PC-3 (cell line): Measurements from ENCODE around the gene ACTR3C. TPM values are rescaled to one million over a fixed set of nuclear protein-coding genes. Genes with fewer than 3 reads are reported as not detected.
A peak's percentile ranks its signal among the peaks of the same experiment; 100 is the strongest.

Experiments used
- ATAC-seq: fragments of 200-7000 bp; cut with Tn5 transposase; 2 replicates; pipeline ENCODE4 v1.9.1; 2020; ENCODE audit warnings: mild to moderate bottlenecking, moderate library complexity
- BruUV-seq: library from RNA; stranded (reverse); fragments of 400-500 nt; replicated peaks from 2 replicates; lab custom pipeline; 2021; lab: Mats Ljungman, UMichigan
- CTCF ChIA-PET: fragments of 300-600 bp; sonication (Branson Sonifier 250); formaldehyde crosslinking; loops from one replicate; lab custom pipeline; 2022; ENCODE audit warnings: antibody characterized with exemption; lab: Charles Lee
- POLR2A ChIA-PET: fragments of 300-600 bp; sonication (Branson Sonifier 250); formaldehyde crosslinking; loops from one replicate; lab custom pipeline; 2022; ENCODE audit warnings: antibody characterized with exemption; ENCODE audit not compliant: unreplicated experiment; lab: Charles Lee
- DNase-seq: peaks from one replicate; pipeline ENCODE4 v3.0.0-alpha.2; 2015
- H2AFZ ChIP-seq: fragments of 300-600 bp; sonication (generic); 2 replicates; pipeline ENCODE4 v1.6.0; 2016; ENCODE audit warnings: antibody characterized with exemption, low read length
- H3F3A ChIP-seq: fragments of 300-600 bp; sonication (generic); one replicate; pipeline ENCODE4 v1.6.0; 2017; ENCODE audit warnings: antibody characterized with exemption, low read length, control low read depth, mild to moderate bottlenecking; ENCODE audit not compliant: unreplicated experiment
- H3K27ac ChIP-seq: fragments of 300-600 bp; sonication (generic); 2 replicates; pipeline ENCODE4 v1.5.1; 2016; ENCODE audit warnings: mild to moderate bottlenecking, low read length
- H3K27me3 ChIP-seq: fragments of 300-600 bp; sonication (generic); 2 replicates; pipeline ENCODE4 v1.6.1; 2016; ENCODE audit warnings: low read length, mixed read lengths
- H3K36me3 ChIP-seq: fragments of 300-600 bp; sonication (generic); 2 replicates; pipeline ENCODE4 v1.6.1; 2016; ENCODE audit warnings: low read depth, mixed run types, low read length, mixed read lengths
- H3K4me1 ChIP-seq: fragments of 300-600 bp; sonication (generic); 2 replicates; pipeline ENCODE4 v1.5.1; 2016; ENCODE audit warnings: low read length; ENCODE audit not compliant: insufficient read depth
- H3K4me2 ChIP-seq: fragments of 300-600 bp; sonication (generic); 2 replicates; pipeline ENCODE4 v1.6.0; 2016; ENCODE audit warnings: low read length
- H3K4me3 ChIP-seq: fragments of 300-600 bp; sonication (generic); 2 replicates; pipeline ENCODE4 v1.5.1; 2016; ENCODE audit warnings: mild to moderate bottlenecking, low read length, mixed read lengths
- H3K79me2 ChIP-seq: fragments of 300-600 bp; sonication (generic); 2 replicates; pipeline ENCODE4 v1.6.1; 2017; ENCODE audit warnings: low read length, mixed read lengths
- H3K9ac ChIP-seq: fragments of 300-600 bp; sonication (generic); 2 replicates; pipeline ENCODE4 v1.6.0; 2016; ENCODE audit warnings: mild to moderate bottlenecking, low read length
- H3K9me2 ChIP-seq: fragments of 300-600 bp; sonication (generic); replicated peaks from 2 replicates; pipeline ENCODE4 v1.6.1; 2016; ENCODE audit warnings: mixed run types, low read length, mixed read lengths
- H3K9me3 ChIP-seq: fragments of 300-600 bp; sonication (generic); 2 replicates; pipeline ENCODE4 v1.6.1; 2016; ENCODE audit warnings: low read length, mixed read lengths
- H4K20me1 ChIP-seq: fragments of 300-600 bp; sonication (generic); 2 replicates; pipeline ENCODE4 v1.6.1; 2016; ENCODE audit warnings: low read length, mixed read lengths
- CTCF ChIP-seq: fragments of 300-600 bp; sonication (generic); conservative IDR thresholded peaks from 2 replicates; pipeline ENCODE4 v1.5.1; 2017; ENCODE audit warnings: antibody characterized with exemption, low read depth, mild to moderate bottlenecking, low read length
- EZH2 ChIP-seq: fragments of 300-600 bp; sonication (generic); IDR thresholded peaks from one replicate; pipeline ENCODE4 v1.6.1; 2017; ENCODE audit warnings: antibody characterized with exemption, mild to moderate bottlenecking, low read length; ENCODE audit not compliant: unreplicated experiment
- EZH2phosphoT487 ChIP-seq: fragments of 300-600 bp; sonication (generic); IDR thresholded peaks from 2 replicates; pipeline ENCODE4 v1.6.1; 2018; ENCODE audit warnings: mild to moderate bottlenecking, antibody characterized with exemption, low read length, borderline replicate concordance
- intact Hi-C: fragments of 100-400 bp; cut with micrococcal nuclease; formaldehyde crosslinking; loops from 2 replicates; pipeline ENCODE4 v1.9.0; 2023
- total RNA-seq: library from RNA; depleted of rRNA; stranded (reverse); fragments of >200 nt; gene quantifications from 2 replicates; pipeline ENCODE4 v1.2.3, GENCODE V29; 2014

Gene ACTR3C
- total RNA-seq, 1 experiment from 2014 or later, result 10.8 TPM

GRCh38 chr7:150340024-150340749 lies 16.8 kb upstream of the ACTR3C start:
- Histone ChIP-seq H3K27me3 (no peaks in the 10 kb centered on the region), H3K36me3 (no peaks in the 10 kb centered on the region), H3K9me2 (no peaks in the 10 kb centered on the region), H3K4me3 (no peak overlapping the region), H3K9ac (no peak overlapping the region), H4K20me1 (no peaks in the 10 kb centered on the region), H2AFZ (no peak overlapping the region), H3K9me3 (no peaks in the 10 kb centered on the region), H3K4me1 (no peaks in the 10 kb centered on the region), H3K4me2 (no peak overlapping the region), H3F3A (no peaks in the 10 kb centered on the region), H3K27ac (no peak overlapping the region), H3K79me2 (no peaks in the 10 kb centered on the region)
- no peak for DNase-seq
- no peak for ATAC-seq
- intact Hi-C loops, result no loop called here
- ChIA-PET CTCF (no interaction called here), POLR2A (no interaction called here)
- no TSS peak for BruUV-seq
- TF ChIP-seq EZH2 (no peak), CTCF (no peak), EZH2phosphoT487 (no peak)

- Histone ChIP-seq H3K27me3 (no peaks in the 10 kb centered on the region), H3F3A (no peaks in the 10 kb centered on the region), H3K9me3 (no peaks in the 10 kb centered on the region), H3K9ac (no peak overlapping the region), H4K20me1 (no peaks in the 10 kb centered on the region), H2AFZ (no peak overlapping the region), H3K4me2 (no peak overlapping the region), H3K79me2 (no peaks in the 10 kb centered on the region), H3K27ac (no peak overlapping the region), H3K9me2 (no peaks in the 10 kb centered on the region), H3K4me3 (no peak overlapping the region), H3K4me1 (no peaks in the 10 kb centered on the region), H3K36me3 (no peaks in the 10 kb centered on the region)
- CTCF ChIA-PET, result no interaction called here
- DNase-seq (no peak), ATAC-seq (0 out of 2 replicates have a peak, but pooled peaks have one; percentile 24)
- POLR2A ChIA-PET, result no interaction called here
- BruUV-seq, result no TSS peak
- intact Hi-C loops, result no loop called here
- TF ChIP-seq EZH2 (no peak), CTCF (no peak), EZH2phosphoT487 (no peak)
These were observed 16.1 kb upstream of the ACTR3C start for GRCh38 chr7:150339409-150339809.

GRCh38 chr7:150338166-150338829 lies 15.0 kb upstream of the ACTR3C start:
- H3K4me2 ChIP-seq, result no peak overlapping the region
- H3K4me1 ChIP-seq, result no peaks in the 10 kb centered on the region
- ChIA-PET CTCF (no interaction called here), POLR2A (no interaction called here)
- no TSS peak for BruUV-seq
- DNase-seq, result no peak
- no peaks in the 10 kb centered on the region for H3K36me3 ChIP-seq
- no peak for ATAC-seq
- TF ChIP-seq CTCF, result no peak
- no peak for TF ChIP-seq EZH2phosphoT487
- TF ChIP-seq EZH2, result no peak
- H3K27ac ChIP-seq, result no peak overlapping the region
- no peaks in the 10 kb centered on the region for H3K27me3 ChIP-seq
- H3K79me2 ChIP-seq, result no peaks in the 10 kb centered on the region
- no peaks in the 10 kb centered on the region for H3F3A ChIP-seq
- H3K4me3 ChIP-seq, result no peak overlapping the region
- H3K9me2 ChIP-seq, result no peaks in the 10 kb centered on the region
- H2AFZ ChIP-seq, result no peak overlapping the region
- intact Hi-C loops, result no loop called here
- no peak overlapping the region for H3K9ac ChIP-seq
- H4K20me1 ChIP-seq, result no peaks in the 10 kb centered on the region
- H3K9me3 ChIP-seq, result no peaks in the 10 kb centered on the region
